Subcutaneous adipose tissue (tissue), 4 donors: ENCODE data around the gene KLF7. TPM values are rescaled to one million over a fixed set of nuclear protein-coding genes. Genes with fewer than 3 reads are reported as not detected.

Source experiments
- total RNA-seq, 4 donors: library from RNA; depleted of rRNA; stranded (reverse); fragments of >200 nt; gene quantifications; one replicate each; pipeline ENCODE4 v1.1.0, GENCODE V29; 2016
- TF ChIP-seq, protein P1 (sequence below): fragments of 450-650 bp; IDR thresholded peaks from one replicate; pipeline ENCODE4 v1.5.1; 2016; ENCODE audit warnings: low read depth, mild to moderate bottlenecking, control low read depth, antibody characterized with exemption, moderate library complexity

KLF7 gene
- total RNA-seq, 4 donors from 2014 or later: 25.7 to 34.1 (median 28.7) TPM

GRCh38 chr2:207161247-207162123 is 4.3 kb downstream of the KLF7 start:
- TF ChIP-seq, protein P1, sequence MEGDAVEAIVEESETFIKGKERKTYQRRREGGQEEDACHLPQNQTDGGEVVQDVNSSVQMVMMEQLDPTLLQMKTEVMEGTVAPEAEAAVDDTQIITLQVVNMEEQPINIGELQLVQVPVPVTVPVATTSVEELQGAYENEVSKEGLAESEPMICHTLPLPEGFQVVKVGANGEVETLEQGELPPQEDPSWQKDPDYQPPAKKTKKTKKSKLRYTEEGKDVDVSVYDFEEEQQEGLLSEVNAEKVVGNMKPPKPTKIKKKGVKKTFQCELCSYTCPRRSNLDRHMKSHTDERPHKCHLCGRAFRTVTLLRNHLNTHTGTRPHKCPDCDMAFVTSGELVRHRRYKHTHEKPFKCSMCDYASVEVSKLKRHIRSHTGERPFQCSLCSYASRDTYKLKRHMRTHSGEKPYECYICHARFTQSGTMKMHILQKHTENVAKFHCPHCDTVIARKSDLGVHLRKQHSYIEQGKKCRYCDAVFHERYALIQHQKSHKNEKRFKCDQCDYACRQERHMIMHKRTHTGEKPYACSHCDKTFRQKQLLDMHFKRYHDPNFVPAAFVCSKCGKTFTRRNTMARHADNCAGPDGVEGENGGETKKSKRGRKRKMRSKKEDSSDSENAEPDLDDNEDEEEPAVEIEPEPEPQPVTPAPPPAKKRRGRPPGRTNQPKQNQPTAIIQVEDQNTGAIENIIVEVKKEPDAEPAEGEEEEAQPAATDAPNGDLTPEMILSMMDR: no peak

- TF ChIP-seq, protein P1: no peak
Observed at GRCh38 chr2:207160115-207160514, 5.6 kb downstream of the KLF7 start.

GRCh38 chr2:207159002-207159401 is 6.7 kb downstream of the KLF7 start:
- TF ChIP-seq, protein P1: no peak

DNA sequence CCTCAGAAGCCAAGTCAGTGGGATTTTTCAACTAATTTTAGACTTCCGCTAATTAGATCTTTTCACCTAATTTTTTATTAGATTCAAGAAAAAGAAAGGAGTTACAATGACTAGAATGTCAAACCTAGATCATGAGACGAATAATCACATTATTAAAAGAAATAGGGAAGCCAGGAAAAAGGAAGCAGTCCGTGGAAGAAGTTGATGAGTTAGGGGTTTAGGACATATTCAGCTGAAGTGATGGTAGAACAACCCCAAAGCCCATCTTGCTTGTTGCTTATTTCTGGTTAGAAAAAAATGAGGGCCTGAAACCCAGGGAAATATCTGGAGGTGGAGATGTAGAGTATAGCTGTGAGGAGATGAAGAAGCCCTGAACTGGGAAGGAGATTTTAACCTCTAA is 8.0 kb downstream of the KLF7 start:
- TF ChIP-seq, protein P1: no peak

DNA sequence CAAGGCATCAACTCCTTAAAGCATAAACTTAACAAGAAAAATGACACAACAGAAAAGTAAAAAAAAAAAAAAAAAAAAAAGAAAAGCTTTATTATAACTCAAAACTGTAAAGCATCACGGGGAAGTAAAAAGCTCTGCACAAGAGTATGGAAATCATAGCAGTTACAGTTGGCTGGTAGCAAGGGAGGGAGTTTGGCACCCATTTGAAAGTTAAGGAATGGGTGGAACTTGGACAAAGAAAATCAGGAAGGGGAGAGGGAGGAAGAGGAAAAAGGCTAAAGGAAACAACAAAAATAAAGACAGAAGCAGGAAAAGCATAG is 8.6 kb downstream of the KLF7 start:
- TF ChIP-seq, protein P1: no peak

DNA sequence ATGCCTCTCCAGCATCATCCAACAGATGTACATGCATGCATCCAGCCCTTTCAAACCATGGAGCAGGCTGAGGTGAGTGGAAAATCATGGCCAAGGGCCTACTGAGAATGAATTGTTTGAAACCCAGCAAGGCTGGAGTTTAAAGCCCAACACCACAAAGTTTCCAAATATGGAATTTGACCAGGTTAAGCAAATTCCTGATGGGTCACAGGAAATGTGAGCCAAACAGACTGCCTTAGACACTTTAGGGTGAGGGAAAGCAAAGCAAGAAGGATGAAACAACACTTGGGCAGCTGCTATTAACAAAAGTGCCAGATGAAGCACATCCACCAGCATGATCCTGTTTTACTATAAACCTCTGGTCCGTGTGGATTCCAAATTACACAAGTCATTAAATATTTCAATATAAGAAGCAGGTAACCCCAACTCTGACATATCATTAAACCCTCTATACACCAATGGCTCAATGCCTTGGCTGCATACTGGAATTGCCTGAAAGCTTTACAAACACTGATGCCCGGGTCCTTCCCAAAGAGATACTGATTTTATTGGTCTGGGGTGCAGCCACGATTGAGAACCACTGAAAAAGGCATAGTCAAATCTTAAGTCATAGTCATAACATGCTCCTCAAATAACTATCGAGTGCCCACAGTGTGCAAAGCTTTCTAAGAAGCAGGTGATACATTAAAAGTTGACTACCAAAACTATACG is 9.1 kb downstream of the KLF7 start:
- TF ChIP-seq, protein P1: no peak
